NCI-H446 treated with DMSO at 0.1 percent for 48 hours (cell line): Measurements from ENCODE around the gene CATSPERD.
"Not testable (repeated sequence)": the region's sequence is repeated elsewhere in the genome, so short reads cannot be mapped to it uniquely, and the experiment has no call there.

ENCODE experiments used
- DNase-seq: peaks from one replicate; lab custom pipeline; 2025; lab: John Stamatoyannopoulos, UW

The CATSPERD gene

DNA sequence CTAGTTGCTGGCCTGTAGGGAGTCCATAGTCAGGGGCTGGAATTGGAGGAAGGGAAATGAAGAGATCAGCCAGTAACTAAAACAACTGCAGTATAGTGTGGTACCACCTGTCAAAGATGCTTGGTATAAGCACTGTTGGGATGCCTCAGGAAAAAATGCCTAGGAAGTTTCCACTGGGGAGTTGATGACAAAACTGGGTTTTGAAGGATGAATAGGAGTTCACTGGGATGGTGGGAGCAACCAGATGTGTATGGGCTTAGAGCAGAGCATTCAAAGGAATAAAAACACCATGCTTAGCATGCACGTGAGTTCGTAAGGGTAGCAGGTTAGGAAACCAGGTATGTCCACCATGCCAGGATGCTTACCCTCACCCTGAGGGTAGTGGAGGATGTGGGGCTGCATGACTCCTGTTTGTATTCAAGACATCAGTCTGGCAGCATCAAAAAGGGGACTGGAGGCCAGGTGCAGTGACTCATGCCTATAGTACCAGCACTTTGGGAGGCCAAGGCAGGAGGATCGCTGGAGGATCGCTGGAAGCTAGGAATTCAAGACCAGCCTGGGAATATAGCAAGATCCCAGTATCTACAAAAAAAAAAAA is 7.1 kb downstream of the CATSPERD start:
- DNase-seq = no peak

GRCh38 chr19:5733172-5733571 is 12.7 kb downstream of the CATSPERD start:
- not testable (repeated sequence) for DNase-seq

GRCh38 chr19:5738423-5738822 is 18.0 kb downstream of the CATSPERD start:
- DNase-seq = no peak

DNA sequence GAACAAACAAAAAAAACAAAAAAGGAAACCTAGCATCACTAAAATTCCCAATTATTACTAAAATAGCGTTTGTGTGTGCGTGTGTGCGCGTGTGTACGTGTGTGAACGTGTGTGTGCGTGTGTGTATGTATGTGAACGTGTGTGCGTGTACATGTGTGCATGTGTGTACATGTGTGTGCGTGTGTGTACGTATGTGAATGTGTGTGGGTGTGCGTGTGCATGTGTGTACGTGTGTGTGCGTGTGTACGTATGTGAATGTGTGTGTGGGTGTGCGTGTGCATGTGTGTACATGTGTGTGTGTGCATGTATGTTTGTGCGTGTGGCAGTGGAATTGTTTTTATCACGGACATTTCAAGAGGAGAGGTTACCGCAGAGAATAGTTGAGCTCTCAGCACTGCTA is 21.6 kb downstream of the CATSPERD start:
- DNase-seq = no peak

DNA sequence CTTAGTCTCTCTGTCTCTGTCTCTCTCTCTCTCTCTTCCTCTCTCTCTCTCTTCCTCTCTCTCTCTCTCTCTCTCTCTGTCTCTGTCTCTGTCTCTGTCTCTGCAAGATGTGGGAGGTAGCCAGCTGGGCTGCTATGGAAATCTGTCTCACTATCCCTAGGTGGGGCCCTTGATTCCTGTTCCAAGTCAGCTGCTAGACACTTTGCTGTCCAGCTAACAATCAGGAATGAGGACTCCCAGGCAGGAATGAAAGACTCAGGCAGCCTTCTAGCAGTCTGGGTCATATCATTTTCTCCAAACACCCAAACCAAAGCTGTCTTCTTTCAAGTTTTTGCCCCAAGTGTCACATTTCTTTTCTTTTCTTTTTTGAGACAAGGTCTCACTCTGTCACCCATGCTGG is 23.2 kb downstream of the CATSPERD start:
- DNase-seq = no peak

DNA sequence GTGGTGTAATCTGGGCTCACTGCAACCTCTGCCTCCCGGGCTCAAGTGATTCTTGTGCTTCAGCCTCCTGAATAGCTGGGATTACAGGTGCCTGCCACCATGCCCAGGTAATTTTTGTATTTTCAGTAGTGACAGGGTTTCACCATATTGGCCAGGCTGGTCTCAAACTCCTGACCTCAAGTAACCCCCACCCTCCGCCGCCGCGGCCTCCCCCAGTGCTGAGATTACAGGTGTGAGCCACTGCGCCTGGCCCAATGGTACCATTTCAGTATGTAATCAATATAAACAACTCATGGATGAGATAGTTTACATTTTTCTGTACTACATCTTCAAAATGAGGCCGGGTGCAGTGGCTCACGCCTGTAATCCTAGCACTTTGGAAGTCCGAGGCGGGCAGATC is 24.6 kb downstream of the CATSPERD start:
- not testable (repeated sequence) for DNase-seq

GRCh38 chr19:5748920-5749319 is 28.5 kb downstream of the CATSPERD start:
- not testable (repeated sequence) for DNase-seq

GRCh38 chr19:5749505-5749904 is 29.1 kb downstream of the CATSPERD start:
- DNase-seq = no peak

GRCh38 chr19:5751709-5752108 is 31.3 kb downstream of the CATSPERD start:
- DNase-seq = no peak

- DNase-seq = no peak
These were observed 33.3 kb downstream of the CATSPERD start for GRCh38 chr19:5753743-5754142.

DNA sequence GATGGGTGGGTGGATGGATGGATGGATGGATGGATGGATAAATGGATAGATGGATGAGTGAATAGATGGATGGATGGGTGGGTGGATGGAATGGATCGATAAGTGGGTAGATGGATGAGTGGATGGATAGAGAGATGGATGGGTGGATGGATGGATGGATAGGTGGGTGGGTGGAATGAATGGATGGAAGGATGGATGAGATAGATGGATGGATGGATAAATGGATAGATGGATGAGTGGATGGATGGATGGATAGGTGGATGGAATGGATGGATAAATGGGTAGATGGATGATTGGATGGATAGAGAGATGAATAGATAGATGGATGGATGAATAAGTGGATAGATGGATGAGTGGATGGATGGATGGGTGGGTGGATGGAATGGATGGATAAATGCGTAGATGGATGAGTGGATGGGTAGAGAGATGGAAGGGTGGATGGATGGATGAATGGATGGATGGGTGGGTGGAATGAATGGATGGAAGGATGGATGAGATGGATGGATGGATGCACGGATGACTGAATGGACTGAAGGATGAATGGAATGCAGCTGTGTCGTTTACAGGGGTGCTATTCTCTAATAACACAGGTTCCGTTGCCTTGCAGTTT is 42.3 kb downstream of the CATSPERD start:
- no peak for DNase-seq

- DNase-seq = no peak
These were observed 44.8 kb downstream of the CATSPERD start for GRCh38 chr19:5765220-5765619.

DNA sequence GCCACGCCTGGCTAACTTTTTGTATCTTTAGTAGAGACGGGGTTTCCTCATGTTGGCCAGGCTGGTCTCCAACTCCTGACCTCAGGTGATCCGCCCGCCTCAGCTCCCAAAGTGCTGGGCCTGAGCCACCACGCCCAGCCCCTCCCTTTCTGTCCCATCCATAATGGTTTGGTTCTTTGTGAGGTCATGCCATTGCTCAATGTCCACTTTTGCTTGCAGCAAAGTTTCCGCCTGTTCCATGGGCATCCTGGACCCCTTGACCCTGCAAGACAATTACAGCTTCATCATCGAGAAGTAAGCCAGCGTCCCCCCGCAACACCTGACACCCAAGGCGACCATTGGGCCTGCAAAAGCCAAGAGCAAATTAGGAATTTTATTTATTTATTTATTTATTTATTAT is 47.5 kb downstream of the CATSPERD start:
- DNase-seq = no peak

DNA sequence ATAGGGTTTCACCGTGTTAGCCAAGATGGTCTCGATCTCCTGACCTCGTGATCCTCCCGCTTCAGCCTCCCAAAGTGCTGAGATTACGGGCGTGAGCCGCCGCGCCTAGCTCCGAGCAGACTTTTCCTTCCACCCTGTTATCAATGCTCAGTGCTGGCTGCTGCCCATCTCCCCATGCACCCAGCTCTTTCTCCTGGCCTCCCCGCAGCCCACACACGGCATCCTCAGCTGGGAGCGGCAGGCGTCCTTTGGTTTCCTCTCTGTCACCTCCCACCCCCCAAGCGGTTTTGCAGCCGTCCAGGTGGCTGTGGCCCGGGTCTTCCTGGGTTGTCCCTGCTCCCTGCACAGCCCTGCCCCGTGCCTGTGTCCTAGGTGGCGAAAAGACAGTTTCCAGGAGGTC is 52.0 kb downstream of the CATSPERD start:
- no peak for DNase-seq

- no peak for DNase-seq
These were observed 52.8 kb downstream of the CATSPERD start for GRCh38 chr19:5773276-5773675.

DNA sequence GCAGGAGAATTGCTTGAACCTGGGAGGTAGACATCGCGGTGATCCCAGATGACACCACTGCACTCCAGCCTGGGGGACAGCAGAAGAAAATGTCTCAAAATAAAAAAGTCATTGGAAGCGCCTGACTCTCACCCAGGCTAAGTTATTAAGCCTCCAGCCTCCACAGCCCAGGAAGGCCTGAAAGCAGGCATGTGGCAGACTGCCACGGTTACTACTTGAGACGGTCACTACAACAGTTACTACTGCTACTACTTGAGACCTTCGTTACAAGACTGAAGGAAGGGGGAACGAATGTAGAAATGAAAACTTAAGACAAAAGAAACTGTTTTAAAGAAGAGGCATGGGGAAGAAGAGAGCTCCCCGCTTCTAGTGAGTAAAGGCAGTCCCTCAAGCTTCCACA is 54.5 kb downstream of the CATSPERD start:
- DNase-seq = no peak

DNA sequence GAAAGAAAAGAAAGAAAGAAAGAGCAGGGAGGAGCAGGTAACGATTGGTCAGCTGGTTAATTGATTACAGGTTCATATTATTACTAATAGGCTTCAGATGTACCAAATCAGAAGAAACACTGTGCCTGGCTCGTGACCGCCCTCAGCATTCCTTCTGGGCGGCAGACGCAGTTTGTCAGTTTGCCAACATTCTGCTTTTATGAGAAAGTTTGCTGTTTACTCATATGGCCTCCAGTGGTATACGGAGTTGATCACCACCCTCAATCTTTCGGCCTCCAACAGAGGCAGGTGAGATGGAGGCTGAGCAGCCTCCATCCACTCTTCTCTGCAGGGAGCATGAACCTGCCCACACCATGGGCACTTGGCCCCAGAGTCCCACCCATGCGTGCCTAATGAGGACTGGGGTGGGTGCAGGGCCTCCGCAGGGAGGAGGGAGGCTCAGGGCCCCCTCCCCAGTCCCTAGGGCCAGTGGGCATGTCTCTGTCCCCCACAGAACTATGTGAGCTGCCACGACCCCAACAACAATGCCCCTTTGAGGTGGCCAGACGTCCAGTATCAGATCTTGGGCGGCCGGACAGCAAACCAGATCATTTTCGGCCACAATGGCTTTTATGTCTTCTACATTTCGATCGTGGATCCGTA is 55.4 kb downstream of the CATSPERD start:
- DNase-seq = no peak

- no peak for DNase-seq
These were observed 58.0 kb downstream of the CATSPERD start for GRCh38 chr19:5778402-5778801.

DNA sequence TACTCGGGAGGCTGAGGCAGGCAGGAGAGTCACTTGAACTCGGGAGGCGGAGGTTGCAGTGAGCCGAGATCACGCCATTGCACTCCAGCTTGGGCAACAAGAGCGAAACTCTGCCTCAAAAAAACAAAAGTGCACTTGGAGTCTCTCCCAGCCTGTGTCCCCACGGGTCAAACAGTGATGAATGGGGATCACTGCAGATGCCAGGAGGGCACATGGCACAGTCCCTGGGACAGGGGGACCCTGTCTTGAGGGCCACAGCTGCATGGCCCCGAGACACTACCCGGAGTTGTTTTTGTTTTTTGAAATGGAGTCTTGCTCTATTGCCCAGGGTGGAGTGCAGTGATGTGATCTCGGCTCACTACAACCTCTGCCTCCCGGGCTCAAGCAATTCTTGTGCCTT is 60.5 kb downstream of the CATSPERD start:
- not testable (repeated sequence) for DNase-seq

GRCh38 chr19:5782322-5782721 is 61.9 kb downstream of the CATSPERD start:
- no peak for DNase-seq

- no peak for DNase-seq
These were observed 62.8 kb downstream of the CATSPERD start for GRCh38 chr19:5782945-5783919.

DNA sequence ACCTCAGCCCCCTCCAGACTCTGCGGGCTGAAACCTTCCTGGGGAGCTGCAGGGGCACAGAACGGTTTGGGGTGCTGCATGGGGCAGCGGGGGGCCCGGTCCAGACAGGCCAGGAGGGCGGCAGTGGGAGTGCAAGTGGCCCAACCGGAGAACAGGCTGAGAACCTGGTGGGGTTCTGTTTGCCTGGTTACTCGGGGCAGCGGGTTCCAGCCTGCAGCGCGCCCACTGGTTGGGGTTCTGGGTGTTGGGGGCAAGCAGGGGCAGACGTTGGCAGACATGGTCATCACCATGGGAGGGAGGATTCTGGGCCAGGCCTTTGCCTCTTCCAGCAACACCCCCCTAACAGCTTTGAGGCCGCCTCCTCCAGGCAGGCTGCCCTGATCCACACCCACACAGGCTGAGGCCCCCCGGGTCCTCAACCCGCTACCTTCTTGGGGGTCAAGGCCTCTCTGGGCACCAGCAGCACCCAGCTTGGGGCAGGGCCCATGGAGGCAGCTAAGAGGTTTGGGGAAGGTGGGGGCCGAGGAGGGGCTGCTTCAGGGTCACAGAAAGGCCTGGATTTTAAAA is 64.2 kb downstream of the CATSPERD start, which contains the start of gene PRR22:
TSS of gene PRR22 (minus strand) at position 166 of the 567 bp plus-strand sequence. CDS start at position 80, 86 bp downstream.
- DNase-seq = no peak
